GM12892 (cell line): ENCODE measurements around the gene KCNJ18.
"Not testable (repeated sequence)": the region's sequence is repeated elsewhere in the genome, so short reads cannot be mapped to it uniquely, and the experiment has no call there.

ENCODE experiments used
- POLR2A ChIP-seq: IDR thresholded peaks from 2 replicates; pipeline ENCODE4 v1.6.1; 2011; ENCODE audit warnings: low read depth, low read length, control low read depth
- POLR2AphosphoS5 ChIP-seq: IDR thresholded peaks from 2 replicates; pipeline ENCODE4 v1.6.1; 2011; ENCODE audit warnings: low read depth, low read length, control low read depth

- TF ChIP-seq POLR2A, POLR2AphosphoS5: not testable (repeated sequence)
Measured at GRCh38 chr17:21663166-21663565, 29.2 kb upstream of the KCNJ18 start.
